ENCODE measurements around the gene GALNT4. TPM values are rescaled to one million over a fixed set of nuclear protein-coding genes. Genes with fewer than 3 reads are reported as not detected.

GALNT4 gene
- total and polyA plus RNA-seq, 2 experiments from 2014 or later = 1.3 to 4.0 TPM

DNA sequence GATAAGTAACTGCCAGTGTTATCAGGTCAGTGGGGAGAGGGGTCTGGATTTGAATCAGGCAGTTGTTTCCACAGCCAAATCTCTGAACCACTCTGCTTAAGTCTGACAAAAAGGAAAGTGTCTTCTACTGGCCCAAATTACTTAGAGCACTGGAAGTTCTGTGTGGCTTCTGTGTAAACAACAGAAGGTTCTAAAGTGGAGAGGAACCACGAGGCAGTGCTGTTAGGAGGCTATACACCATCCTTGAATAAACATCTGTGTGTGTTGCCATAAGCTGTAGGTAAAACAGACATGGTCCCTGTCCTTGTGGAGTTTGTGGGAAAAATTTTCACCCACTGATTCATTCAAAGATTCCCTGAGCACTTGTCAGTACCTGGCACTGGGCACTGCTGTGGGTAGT, 50.0 kb downstream of the GALNT4 start:
- Histone ChIP-seq H3K9me3 (ENCODE audit: low read depth) (no peaks in the 10 kb centered on the region), H3K4me1 (ENCODE audit: low read depth) (no peaks in the 10 kb centered on the region), H3K27ac (no peak overlapping the region), H3K36me3 (no peaks in the 10 kb centered on the region), H3K4me3 (no peak overlapping the region), H3K27me3 (no peaks in the 10 kb centered on the region)
- TF ChIP-seq, protein P1, sequence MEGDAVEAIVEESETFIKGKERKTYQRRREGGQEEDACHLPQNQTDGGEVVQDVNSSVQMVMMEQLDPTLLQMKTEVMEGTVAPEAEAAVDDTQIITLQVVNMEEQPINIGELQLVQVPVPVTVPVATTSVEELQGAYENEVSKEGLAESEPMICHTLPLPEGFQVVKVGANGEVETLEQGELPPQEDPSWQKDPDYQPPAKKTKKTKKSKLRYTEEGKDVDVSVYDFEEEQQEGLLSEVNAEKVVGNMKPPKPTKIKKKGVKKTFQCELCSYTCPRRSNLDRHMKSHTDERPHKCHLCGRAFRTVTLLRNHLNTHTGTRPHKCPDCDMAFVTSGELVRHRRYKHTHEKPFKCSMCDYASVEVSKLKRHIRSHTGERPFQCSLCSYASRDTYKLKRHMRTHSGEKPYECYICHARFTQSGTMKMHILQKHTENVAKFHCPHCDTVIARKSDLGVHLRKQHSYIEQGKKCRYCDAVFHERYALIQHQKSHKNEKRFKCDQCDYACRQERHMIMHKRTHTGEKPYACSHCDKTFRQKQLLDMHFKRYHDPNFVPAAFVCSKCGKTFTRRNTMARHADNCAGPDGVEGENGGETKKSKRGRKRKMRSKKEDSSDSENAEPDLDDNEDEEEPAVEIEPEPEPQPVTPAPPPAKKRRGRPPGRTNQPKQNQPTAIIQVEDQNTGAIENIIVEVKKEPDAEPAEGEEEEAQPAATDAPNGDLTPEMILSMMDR (IDR thresholded peaks at IDR 0.05; ENCODE audit: low read depth, low read length) = no peak
- no peak for DNase-seq (ENCODE audit: low read depth in 1 of 2, low spot score in 1 of 2)

Other genes with a start within 250 kb of the GALNT4 start
- gene DUSP6, start 172.3 kb downstream of the GALNT4 start, total RNA-seq = 200 and 260 TPM in 2 replicates
- gene DUSP6, start 172.3 kb downstream of the GALNT4 start, polyA plus RNA-seq = 177 and 191 TPM in 2 replicates
- 11.0 and 12.8 TPM in 2 replicates for gene POC1B, start 1.3 kb upstream of the GALNT4 start, total RNA-seq
- gene POC1B, start 1.3 kb upstream of the GALNT4 start, polyA plus RNA-seq = 16.1 and 26.5 TPM in 2 replicates
- gene ATP2B1, start 184.0 kb upstream of the GALNT4 start, total RNA-seq = 14.1 and 29.0 TPM in 2 replicates
- gene ATP2B1, start 184.0 kb upstream of the GALNT4 start, polyA plus RNA-seq = 39.5 and 41.5 TPM in 2 replicates

All from cardiac muscle cell (in vitro differentiated cells and primary cell).